Measurements from ENCODE around the gene DUX4. TPM values are rescaled to one million over a fixed set of nuclear protein-coding genes. Genes with fewer than 3 reads are reported as not detected.
"Not testable (repeated sequence)": the region's sequence is repeated elsewhere in the genome, so short reads cannot be mapped to it uniquely, and the experiment has no call there.

Gene DUX4
- 0.58 TPM for polyA plus RNA-seq (ENCODE audit: insufficient read length)

DNA sequence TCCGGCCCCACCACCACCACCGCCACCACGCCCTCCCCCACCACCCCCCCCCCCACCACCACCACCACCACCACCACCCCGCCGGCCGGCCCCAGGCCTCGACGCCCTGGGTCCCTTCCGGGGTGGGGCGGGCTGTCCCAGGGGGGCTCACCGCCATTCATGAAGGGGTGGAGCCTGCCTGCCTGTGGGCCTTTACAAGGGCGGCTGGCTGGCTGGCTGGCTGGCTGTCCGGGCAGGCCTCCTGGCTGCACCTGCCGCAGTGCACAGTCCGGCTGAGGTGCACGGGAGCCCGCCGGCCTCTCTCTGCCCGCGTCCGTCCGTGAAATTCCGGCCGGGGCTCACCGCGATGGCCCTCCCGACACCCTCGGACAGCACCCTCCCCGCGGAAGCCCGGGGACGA, at the start of gene DUX4:
DUX4 (plus strand) TSS at position 347 of the 400 bp plus-strand sequence; CDS start at position 347, 0 bp downstream.
- not testable (repeated sequence) for DNase-seq

DNA sequence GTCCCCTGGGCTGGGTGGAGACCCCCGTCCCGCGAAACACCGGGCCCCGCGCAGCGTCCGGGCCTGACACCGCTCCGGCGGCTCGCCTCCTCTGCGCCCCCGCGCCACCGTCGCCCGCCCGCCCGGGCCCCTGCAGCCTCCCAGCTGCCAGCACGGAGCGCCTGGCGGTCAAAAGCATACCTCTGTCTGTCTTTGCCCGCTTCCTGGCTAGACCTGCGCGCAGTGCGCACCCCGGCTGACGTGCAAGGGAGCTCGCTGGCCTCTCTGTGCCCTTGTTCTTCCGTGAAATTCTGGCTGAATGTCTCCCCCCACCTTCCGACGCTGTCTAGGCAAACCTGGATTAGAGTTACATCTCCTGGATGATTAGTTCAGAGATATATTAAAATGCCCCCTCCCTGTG, 1.9 kb downstream of the DUX4 start:
- not testable (repeated sequence) for DNase-seq

DNA sequence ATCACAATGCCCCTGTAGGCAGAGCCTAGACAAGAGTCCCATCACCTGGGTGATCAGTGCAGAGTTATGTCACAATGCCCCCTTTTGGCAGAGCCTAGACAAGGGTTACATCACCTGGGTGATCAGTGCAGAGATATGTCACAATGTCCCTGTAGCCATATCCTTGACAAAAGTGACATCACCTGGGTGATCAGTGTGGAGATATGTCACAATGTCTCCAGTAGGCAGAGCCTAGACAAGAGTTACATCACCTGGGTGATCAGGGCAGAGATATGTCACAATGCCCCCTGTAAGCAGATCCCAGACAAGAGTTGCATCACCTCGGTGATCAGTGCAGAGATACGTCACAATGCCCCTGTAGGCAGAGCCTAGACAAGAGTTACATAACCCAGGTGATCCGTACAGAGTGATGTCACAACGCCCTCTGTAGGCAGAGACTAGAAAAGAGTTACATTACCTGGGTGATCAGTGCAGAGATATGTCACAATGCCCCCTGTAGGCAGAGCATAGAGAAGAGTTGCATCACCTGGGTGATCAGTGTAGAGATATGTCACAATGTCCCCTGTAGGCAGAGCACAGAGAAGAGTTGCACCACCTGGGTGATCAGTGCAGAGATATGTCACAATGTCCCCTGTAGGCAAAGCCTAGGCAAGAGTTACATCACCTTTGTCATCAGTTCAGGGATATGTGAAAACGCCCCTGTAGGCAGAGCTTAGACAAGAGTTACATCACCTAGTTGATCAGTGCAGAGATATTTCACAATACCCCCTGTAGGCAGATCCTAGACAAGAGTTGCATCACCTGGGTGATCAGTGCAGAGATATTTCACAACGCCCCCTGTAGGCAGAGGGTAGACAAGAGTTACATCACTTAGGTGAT, 4.4 kb downstream of the DUX4 start:
- DNase-seq, result not testable (repeated sequence)

DNA sequence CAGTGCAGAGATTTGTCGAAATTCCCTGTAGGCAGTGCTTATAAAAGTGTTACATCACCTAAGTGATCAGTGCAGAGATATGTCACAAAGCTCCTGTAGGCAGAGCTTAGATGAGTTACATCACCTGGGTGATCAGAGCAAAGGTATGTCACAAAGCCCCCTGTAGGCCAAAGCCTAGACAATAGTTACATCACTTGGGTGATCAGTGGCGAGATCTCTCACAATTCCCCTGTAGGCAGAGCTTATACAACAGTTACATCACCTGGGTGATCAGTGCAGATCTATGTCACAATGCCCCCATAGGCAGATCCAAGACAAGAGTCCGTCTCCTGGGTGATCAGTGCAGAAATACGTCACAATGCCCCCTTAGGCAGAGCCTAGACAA, 5.0 kb downstream of the DUX4 start:
- DNase-seq, result not testable (repeated sequence)

DNA sequence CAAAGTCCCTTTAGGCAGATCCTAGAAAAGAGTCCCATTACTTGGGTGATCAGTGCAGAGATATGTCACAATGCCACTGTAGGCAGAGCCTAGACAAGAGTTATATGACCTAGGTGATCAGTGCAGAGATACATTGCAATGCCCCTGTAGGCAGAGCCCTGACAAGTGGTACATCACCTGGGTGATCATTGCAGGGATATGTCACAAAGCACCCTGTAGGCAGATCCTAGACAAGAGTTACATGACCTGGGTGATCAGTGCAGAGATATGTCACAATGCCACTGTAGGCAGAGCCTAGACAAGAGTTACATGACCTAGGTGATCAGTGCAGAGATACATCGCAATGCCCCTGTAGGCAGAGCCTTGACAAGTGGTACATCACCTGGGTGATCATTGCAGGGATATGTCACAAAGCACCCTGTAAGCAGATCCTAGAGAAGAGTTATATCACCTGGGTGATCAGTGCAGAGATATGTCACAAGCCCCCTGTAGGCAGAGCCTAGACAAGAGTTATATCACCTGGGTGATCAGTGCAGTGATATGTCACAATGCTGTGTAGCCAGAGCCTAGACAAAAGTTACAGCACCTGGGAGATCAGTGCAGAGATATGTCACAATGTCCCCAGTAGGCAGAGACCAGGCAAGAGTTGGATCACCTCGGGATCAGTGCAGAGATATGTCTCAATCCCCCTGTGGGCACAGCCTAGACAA, 5.6 kb downstream of the DUX4 start:
- DNase-seq, result not testable (repeated sequence)

DNA sequence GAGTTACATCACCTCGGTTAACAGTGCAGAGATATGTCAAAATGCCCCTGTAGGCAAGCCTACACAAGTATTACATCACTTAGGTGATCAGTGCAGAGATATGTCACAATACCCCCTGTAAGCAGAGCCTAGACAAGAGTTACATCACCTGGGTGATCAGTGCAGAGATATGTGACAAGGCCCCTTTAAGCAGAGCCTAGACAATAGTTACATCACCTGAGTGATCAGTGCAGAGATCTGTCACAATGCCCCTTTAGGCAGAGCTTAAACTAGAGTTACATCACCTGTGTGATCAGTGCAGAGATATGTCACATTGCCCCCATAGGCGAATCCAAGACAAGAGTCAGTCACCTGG, 6.1 kb downstream of the DUX4 start:
- not testable (repeated sequence) for DNase-seq

DNA sequence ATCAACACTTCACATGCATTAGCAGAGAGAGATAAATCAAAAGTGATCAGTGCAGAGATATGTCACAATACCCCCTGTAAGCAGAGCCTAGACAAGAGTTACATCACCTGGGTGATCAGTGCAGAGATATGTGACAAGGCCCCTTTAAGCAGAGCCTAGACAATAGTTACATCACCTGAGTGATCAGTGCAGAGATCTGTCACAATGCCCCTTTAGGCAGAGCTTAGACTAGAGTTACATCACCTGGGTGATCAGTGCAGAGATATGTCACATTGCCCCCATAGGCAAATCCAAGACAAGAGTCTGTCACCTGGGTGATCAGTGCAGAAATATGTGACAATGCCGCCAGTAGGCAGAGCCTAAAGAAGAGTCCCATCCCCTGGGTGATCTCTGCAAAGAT, 7.4 kb downstream of the DUX4 start:
- not testable (repeated sequence) for DNase-seq

DNA sequence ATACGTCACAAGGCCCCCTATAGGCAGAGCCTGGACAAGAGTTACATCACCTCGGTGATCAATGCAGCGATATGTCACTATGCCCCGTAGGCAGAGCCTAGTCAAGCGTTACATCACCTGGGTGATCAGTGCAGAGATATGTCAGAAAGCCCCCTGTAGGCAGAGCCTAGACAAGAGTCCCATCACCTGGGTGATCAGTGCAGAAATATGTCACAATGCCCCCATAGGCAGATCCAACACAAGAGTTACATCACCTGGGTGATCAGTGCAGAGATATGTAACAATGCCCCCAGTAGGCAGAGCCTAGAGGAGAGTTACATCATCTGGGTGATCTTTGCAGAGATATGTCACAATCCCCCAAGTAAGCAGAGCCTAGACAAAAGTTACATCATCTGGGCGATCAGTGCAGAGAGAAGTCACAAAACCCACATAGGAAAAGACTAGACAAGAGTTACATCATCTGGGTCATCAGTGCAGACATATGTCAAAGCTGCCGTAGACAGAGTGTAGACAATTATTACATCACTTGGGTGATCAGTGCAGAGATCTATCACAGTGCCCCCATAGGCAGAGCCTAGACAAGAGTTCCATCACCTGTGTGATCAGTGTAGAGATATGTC, 8.0 kb downstream of the DUX4 start:
- DNase-seq, result not testable (repeated sequence)

DNA sequence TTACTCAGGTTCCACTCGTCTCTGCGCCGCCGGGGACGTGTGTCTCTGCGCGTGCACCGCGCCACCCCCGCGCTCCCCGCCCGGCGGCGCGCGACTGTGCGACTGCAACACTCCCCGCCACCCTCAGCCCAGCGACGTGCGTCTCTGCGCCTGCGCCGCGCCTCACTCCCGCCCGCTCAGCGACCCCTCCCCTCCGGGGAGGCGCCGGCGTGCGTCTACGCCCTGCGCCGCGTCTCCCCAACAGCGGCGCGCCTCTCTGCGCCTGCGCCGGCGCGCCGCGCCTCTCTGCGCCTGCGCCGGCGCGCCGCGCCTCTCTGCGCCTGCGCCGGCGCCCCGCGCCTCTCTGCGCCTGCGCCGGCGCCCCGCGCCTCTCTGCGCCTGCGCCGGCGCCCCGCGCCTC, 29.9 kb downstream of the DUX4 start:
- DNase-seq, result not testable (repeated sequence)

Other genes starting within 250 kb of the DUX4 start
- 34.3 TPM for gene FRG1, start 232.9 kb upstream of the DUX4 start, polyA plus RNA-seq (ENCODE audit: insufficient read length)
- not detected for gene FRG2, start 146.5 kb upstream of the DUX4 start, polyA plus RNA-seq (ENCODE audit: insufficient read length)
- not detected for gene DBET, start 109.3 kb upstream of the DUX4 start, polyA plus RNA-seq (ENCODE audit: insufficient read length)